Neural cell (in vitro differentiated cells): ENCODE data around the gene CYP21A2. TPM values are rescaled to one million over a fixed set of nuclear protein-coding genes. Genes with fewer than 3 reads are reported as not detected.

Source experiments
- H2AFZ ChIP-seq: fragments of 200-600, 300-800 bp; sonication (generic), shearing (Covaris generic); 2 replicates; pipeline ENCODE4 v1.6.0; 2014; ENCODE audit warnings: low read depth, mild to moderate bottlenecking, antibody characterized with exemption, low read length, moderate library complexity
- H3F3A ChIP-seq: fragments of 200-600 bp; shearing (Covaris generic); 2 replicates; pipeline ENCODE4 v1.6.1; 2016; ENCODE audit warnings: mild to moderate bottlenecking, moderate library complexity, mixed read lengths, antibody characterized with exemption, low read length; ENCODE audit not compliant: insufficient read depth, poor library complexity, severe bottlenecking
- H3K27ac ChIP-seq: fragments of 200-600, 300-800 bp; sonication (generic), shearing (Covaris generic); 2 replicates; pipeline ENCODE4 v1.5.1; 2014; ENCODE audit warnings: mild to moderate bottlenecking, low read length, moderate library complexity
- H3K27me3 ChIP-seq: fragments of 300-800, 200-600 bp; sonication (generic), shearing (Covaris generic); 2 replicates; pipeline ENCODE4 v1.6.0; 2014; ENCODE audit warnings: mild to moderate bottlenecking, low read depth, low read length, moderate library complexity; ENCODE audit not compliant: insufficient read depth
- H3K36me3 ChIP-seq: fragments of 300-800, 200-600 bp; sonication (generic), shearing (Covaris generic); 2 replicates; pipeline ENCODE4 v1.5.1; 2014; ENCODE audit warnings: mild to moderate bottlenecking, antibody characterized with exemption, low read length, moderate library complexity; ENCODE audit not compliant: insufficient read depth
- H3K4me2 ChIP-seq: fragments of 300-800, 200-600 bp; sonication (generic), shearing (Covaris generic); 2 replicates; pipeline ENCODE4 v1.6.0; 2014; ENCODE audit warnings: mild to moderate bottlenecking, low read length
- H3K4me3 ChIP-seq: fragments of 300-800, 200-600 bp; sonication (generic), shearing (Covaris generic); 2 replicates; pipeline ENCODE4 v1.5.1; 2014; ENCODE audit warnings: mild to moderate bottlenecking, low read length, moderate library complexity
- H3K79me2 ChIP-seq: fragments of 200-600 bp; shearing (Covaris generic); replicated peaks from 2 replicates; pipeline ENCODE4 v1.6.0; 2014; ENCODE audit warnings: mild to moderate bottlenecking, low read length, moderate library complexity; ENCODE audit not compliant: insufficient read depth
- H3K9ac ChIP-seq: fragments of 300-800, 200-600 bp; sonication (generic), shearing (Covaris generic); 2 replicates; pipeline ENCODE4 v1.6.1; 2016; ENCODE audit warnings: mild to moderate bottlenecking, low read length, mixed read lengths
- H3K9me2 ChIP-seq: fragments of 200-600 bp; shearing (Covaris generic); 2 replicates; pipeline ENCODE4 v1.6.1; 2016; ENCODE audit warnings: mild to moderate bottlenecking, low read length, mixed read lengths; ENCODE audit not compliant: insufficient read depth
- H3K9me3 ChIP-seq: fragments of 200-600, 300-800 bp; sonication (generic), shearing (Covaris generic); 2 replicates; pipeline ENCODE4 v1.6.1; 2016; ENCODE audit warnings: mild to moderate bottlenecking, mixed run types, low read length, moderate library complexity, mixed read lengths
- H4K20me1 ChIP-seq: fragments of 200-600 bp; shearing (Covaris generic); 2 replicates; pipeline ENCODE4 v1.6.1; 2016; ENCODE audit warnings: mild to moderate bottlenecking, mixed run types; ENCODE audit not compliant: insufficient read depth
- EP300 ChIP-seq: fragments of 450-650 bp; conservative IDR thresholded peaks from 2 replicates; pipeline ENCODE4 v1.6.1; 2014; ENCODE audit warnings: antibody characterized with exemption, mild to moderate bottlenecking, moderate library complexity; ENCODE audit not compliant: poor library complexity, severe bottlenecking
- EZH2 ChIP-seq: fragments of 200-600, 300-800 bp; shearing (Covaris generic), sonication (generic); IDR thresholded peaks from 2 replicates; pipeline ENCODE4 v1.6.1; 2014; ENCODE audit warnings: antibody characterized with exemption, low read length, borderline replicate concordance, mild to moderate bottlenecking; ENCODE audit not compliant: insufficient read depth, poor library complexity, severe bottlenecking
- MXI1 ChIP-seq: fragments of 450-650 bp; conservative IDR thresholded peaks from 2 replicates; pipeline ENCODE4 v1.6.1; 2014; ENCODE audit warnings: antibody characterized with exemption, mild to moderate bottlenecking; ENCODE audit not compliant: poor library complexity, severe bottlenecking
- POLR2AphosphoS5 ChIP-seq: IDR thresholded peaks from 2 replicates; pipeline ENCODE4 v1.6.1; 2012
- RAD21 ChIP-seq: fragments of 450-650 bp; conservative IDR thresholded peaks from 2 replicates; pipeline ENCODE4 v1.6.1; 2014; ENCODE audit warnings: antibody characterized with exemption, mild to moderate bottlenecking, moderate library complexity
- SMC3 ChIP-seq: fragments of 450-650 bp; conservative IDR thresholded peaks from 2 replicates; pipeline ENCODE4 v1.6.1; 2014; ENCODE audit warnings: antibody characterized with exemption, mild to moderate bottlenecking, moderate library complexity; ENCODE audit not compliant: poor library complexity
- TAF1 ChIP-seq: IDR thresholded peaks from 2 replicates; pipeline ENCODE4 v1.6.1; 2012; ENCODE audit warnings: low read depth
- polyA plus RNA-seq: library from polyadenylated mRNA; depleted of rRNA; stranded (reverse); fragments of >200 nt; gene quantifications from 2 replicates; pipeline ENCODE4 v1.2.3, GENCODE V29; 2014
- TF ChIP-seq, protein P1 (sequence below): IDR thresholded peaks from 2 replicates; pipeline ENCODE4 v1.6.1; 2012; ENCODE audit warnings: borderline replicate concordance
- TF ChIP-seq, protein P2 (sequence below): fragments of 450-650 bp; IDR thresholded peaks from 2 replicates; pipeline ENCODE4 v1.5.1; 2014; ENCODE audit warnings: antibody characterized with exemption, mild to moderate bottlenecking, moderate library complexity; ENCODE audit not compliant: poor library complexity, severe bottlenecking

The CYP21A2 gene
- polyA plus RNA-seq, 1 donor from 2014 or later, result 1.9 TPM

DNA sequence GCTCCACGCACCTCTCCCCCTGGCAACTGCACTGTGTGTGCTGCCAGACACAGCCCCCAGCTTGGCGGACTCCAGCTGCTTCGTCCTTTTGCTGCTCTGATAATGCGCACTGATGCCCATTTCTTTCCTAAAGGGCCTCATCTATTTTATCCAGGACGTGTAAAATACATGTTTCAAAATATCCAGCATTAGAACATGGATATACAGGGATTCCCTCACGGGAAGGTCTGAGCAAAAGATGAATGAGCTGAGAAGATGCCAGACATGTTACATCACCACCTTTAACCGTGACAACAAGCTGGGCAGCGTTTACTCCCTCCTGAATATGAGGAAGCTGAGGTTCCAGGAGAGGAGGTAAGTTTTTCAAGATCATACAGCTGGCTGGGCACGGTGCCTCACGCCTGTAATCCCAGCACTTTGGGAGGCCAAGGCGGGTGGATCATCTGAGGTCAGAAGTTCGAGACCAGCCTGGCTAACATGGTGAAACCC lies 38.1 kb downstream of the CYP21A2 start:
- Histone ChIP-seq H3K4me2 (no peak overlapping the region), H3K4me3 (no peak overlapping the region), H3K27ac (no peak overlapping the region), H3K9me2 (no peaks in the 10 kb centered on the region), H3F3A (no peaks in the 10 kb centered on the region), H3K9ac (no peak overlapping the region), H3K9me3 (no peaks in the 10 kb centered on the region), H3K79me2 (no peaks in the 10 kb centered on the region), H3K27me3 (no peaks in the 10 kb centered on the region), H4K20me1 (no peaks in the 10 kb centered on the region), H2AFZ (no peak overlapping the region), H3K36me3 (no peaks in the 10 kb centered on the region)
- TF ChIP-seq POLR2AphosphoS5 (no peak), TAF1 (no peak), MXI1 (no peak), RAD21 (no peak), EP300 (no peak), EZH2 (no peak), SMC3 (no peak)
- TF ChIP-seq, protein P1, sequence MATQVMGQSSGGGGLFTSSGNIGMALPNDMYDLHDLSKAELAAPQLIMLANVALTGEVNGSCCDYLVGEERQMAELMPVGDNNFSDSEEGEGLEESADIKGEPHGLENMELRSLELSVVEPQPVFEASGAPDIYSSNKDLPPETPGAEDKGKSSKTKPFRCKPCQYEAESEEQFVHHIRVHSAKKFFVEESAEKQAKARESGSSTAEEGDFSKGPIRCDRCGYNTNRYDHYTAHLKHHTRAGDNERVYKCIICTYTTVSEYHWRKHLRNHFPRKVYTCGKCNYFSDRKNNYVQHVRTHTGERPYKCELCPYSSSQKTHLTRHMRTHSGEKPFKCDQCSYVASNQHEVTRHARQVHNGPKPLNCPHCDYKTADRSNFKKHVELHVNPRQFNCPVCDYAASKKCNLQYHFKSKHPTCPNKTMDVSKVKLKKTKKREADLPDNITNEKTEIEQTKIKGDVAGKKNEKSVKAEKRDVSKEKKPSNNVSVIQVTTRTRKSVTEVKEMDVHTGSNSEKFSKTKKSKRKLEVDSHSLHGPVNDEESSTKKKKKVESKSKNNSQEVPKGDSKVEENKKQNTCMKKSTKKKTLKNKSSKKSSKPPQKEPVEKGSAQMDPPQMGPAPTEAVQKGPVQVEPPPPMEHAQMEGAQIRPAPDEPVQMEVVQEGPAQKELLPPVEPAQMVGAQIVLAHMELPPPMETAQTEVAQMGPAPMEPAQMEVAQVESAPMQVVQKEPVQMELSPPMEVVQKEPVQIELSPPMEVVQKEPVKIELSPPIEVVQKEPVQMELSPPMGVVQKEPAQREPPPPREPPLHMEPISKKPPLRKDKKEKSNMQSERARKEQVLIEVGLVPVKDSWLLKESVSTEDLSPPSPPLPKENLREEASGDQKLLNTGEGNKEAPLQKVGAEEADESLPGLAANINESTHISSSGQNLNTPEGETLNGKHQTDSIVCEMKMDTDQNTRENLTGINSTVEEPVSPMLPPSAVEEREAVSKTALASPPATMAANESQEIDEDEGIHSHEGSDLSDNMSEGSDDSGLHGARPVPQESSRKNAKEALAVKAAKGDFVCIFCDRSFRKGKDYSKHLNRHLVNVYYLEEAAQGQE, result no peak
- TF ChIP-seq, protein P2, sequence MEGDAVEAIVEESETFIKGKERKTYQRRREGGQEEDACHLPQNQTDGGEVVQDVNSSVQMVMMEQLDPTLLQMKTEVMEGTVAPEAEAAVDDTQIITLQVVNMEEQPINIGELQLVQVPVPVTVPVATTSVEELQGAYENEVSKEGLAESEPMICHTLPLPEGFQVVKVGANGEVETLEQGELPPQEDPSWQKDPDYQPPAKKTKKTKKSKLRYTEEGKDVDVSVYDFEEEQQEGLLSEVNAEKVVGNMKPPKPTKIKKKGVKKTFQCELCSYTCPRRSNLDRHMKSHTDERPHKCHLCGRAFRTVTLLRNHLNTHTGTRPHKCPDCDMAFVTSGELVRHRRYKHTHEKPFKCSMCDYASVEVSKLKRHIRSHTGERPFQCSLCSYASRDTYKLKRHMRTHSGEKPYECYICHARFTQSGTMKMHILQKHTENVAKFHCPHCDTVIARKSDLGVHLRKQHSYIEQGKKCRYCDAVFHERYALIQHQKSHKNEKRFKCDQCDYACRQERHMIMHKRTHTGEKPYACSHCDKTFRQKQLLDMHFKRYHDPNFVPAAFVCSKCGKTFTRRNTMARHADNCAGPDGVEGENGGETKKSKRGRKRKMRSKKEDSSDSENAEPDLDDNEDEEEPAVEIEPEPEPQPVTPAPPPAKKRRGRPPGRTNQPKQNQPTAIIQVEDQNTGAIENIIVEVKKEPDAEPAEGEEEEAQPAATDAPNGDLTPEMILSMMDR, result no peak

DNA sequence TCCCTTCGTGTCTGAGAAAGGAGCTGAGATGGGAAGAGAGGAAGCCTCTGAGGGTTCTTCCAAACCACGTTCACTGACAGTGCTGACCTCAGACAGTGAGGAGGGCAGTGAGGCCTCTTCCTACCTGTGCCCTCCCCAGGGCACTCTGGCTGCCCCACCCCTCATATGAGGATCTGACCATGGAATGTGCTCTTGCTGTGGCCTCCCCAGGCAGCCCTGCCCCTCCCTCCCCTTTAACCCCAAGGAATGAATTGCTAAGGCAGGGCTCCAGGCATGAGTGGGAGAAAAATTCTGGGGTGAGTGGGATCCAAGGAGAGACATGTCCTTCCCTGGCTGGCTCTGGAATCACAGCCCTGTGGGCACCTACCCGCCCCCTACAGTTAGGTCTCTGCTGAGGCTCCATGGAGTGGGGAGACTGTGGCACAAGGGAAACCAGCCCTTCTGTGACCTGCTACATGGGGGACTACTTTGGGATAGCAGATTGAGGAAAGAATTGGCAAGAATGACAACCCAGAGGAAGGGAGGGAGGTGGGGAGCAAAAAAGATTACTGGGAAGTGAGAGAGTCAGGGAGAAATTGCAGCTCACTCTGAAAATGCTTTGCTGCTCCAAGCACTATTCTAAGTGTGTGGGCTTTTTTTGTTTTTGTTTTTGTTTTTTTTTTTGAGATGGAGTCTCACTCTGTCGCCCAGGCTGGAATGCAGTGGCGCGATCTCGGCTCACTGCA lies 41.5 kb downstream of the CYP21A2 start:
- no peak overlapping the region for H3K27ac ChIP-seq
- H4K20me1 ChIP-seq, result no peaks in the 10 kb centered on the region
- no peak overlapping the region for H2AFZ ChIP-seq
- H3K9me2 ChIP-seq, result no peaks in the 10 kb centered on the region
- no peak overlapping the region for H3K9ac ChIP-seq
- H3K4me3 ChIP-seq, result no peak overlapping the region
- H3K27me3 ChIP-seq, result no peaks in the 10 kb centered on the region
- H3K79me2 ChIP-seq, result no peaks in the 10 kb centered on the region
- no peaks in the 10 kb centered on the region for H3K36me3 ChIP-seq
- no peak overlapping the region for H3K4me2 ChIP-seq
- no peaks in the 10 kb centered on the region for H3K9me3 ChIP-seq
- H3F3A ChIP-seq, result no peaks in the 10 kb centered on the region
- TF ChIP-seq MXI1 (no peak), EZH2 (no peak), EP300 (no peak), RAD21 (no peak), TAF1 (no peak), POLR2AphosphoS5 (no peak), SMC3 (no peak)
- TF ChIP-seq, protein P1, result no peak
- TF ChIP-seq, protein P2, result no peak
